Activated T-helper 17 cell treated with anti-CD3 and anti-CD28 coated beads, Interleukin-2, amount 50 U/mL, for 72 hours (primary cell): ENCODE results near the gene SFMBT1. TPM values are rescaled to one million over a fixed set of nuclear protein-coding genes. Genes with fewer than 3 reads are reported as not detected.

ENCODE experiments used
- ATAC-seq: fragments of 150-1000 bp; cut with Tn5 transposase; replicated peaks from 2 replicates; pipeline ENCODE4 v1.10.0; 2021; ENCODE audit warnings: mild to moderate bottlenecking, moderate library complexity
- H3K27ac Mint-ChIP-seq: one replicate; pipeline ENCODE4 v1.8.0; 2022; ENCODE audit warnings: mixed read lengths
- H3K27me3 Mint-ChIP-seq: one replicate; pipeline ENCODE4 v1.8.0; 2022; ENCODE audit warnings: mixed read lengths
- H3K36me3 Mint-ChIP-seq: one replicate; pipeline ENCODE4 v1.8.0; 2022; ENCODE audit warnings: low read depth, mild to moderate bottlenecking, mixed read lengths
- H3K4me1 Mint-ChIP-seq: one replicate; pipeline ENCODE4 v1.8.0; 2022; ENCODE audit warnings: mixed read lengths
- H3K4me3 Mint-ChIP-seq: one replicate; pipeline ENCODE4 v1.8.0; 2022; ENCODE audit warnings: mild to moderate bottlenecking, mixed read lengths
- H3K9me3 Mint-ChIP-seq: one replicate; pipeline ENCODE4 v1.8.0; 2022; ENCODE audit warnings: mixed read lengths
- total RNA-seq, 2 donors: library from RNA; stranded (reverse); gene quantifications; one replicate each; pipeline ENCODE4 v1.2.3, GENCODE V29; 2022

SFMBT1 gene
- total RNA-seq, 2 donors from 2014 or later: 26.1 to 29.9 TPM

DNA sequence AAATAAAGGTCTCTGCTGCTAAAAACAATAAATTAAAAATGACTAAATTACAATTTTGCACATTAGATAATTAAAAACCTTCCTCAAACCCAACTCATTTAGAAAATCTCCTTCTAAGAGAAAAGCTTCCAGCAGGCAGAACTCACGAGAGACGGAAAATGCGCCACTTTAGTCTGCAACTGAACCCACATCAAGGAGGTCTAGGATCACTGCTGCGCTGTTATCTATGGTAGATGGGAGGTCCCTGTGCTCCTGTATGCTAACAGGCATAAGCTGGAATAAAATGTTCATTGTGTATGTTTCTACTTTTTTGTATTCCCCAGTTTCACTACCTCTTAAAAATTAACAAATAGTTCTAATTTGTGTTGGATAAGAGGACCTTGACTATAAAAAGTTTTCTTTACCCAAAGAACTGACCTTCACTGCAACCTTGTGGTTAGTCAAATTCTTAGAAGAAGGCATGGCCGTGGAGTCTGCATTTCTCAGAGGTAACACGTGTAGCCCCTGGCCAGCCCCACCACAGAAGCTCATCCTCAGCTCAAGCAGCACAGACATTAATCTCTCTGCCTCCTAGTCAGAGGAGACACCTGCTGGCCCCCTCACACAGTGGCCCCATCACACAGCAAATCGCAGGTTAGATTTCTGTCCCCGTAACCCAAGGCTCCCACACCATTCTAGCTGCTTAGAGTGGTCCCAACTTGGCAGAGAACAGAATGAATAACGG lies 170.8 kb downstream of the SFMBT1 start:
- H3K27ac Mint-ChIP-seq: peak overlapping the region; percentile 33
- H3K36me3 Mint-ChIP-seq: no peaks in the 10 kb centered on the region
- ATAC-seq: no peak
- no peaks in the 10 kb centered on the region for H3K9me3 Mint-ChIP-seq
- H3K4me3 Mint-ChIP-seq: peak overlapping the region; percentile 32
- peaks cover 26% of the 10 kb centered on the region for H3K4me1 Mint-ChIP-seq
- H3K27me3 Mint-ChIP-seq: no peaks in the 10 kb centered on the region

- Mint-ChIP-seq H3K4me3 (peak overlapping the region; percentile 32), H3K27me3 (no peaks in the 10 kb centered on the region)
- ATAC-seq: no peak
Measured at GRCh38 chr3:52874160-52874701, 171.6 kb downstream of the SFMBT1 start.

GRCh38 chr3:52873433-52874159 lies 172.3 kb downstream of the SFMBT1 start:
- peak; percentile 40 for ATAC-seq
- Mint-ChIP-seq H3K9me3 (no peaks in the 10 kb centered on the region), H3K4me1 (peaks cover 35% of the 10 kb centered on the region), H3K4me3 (peak overlapping the region; percentile 32), H3K27me3 (no peaks in the 10 kb centered on the region), H3K27ac (peak overlapping the region; percentile 36), H3K36me3 (peaks cover 6% of the 10 kb centered on the region)

More at GRCh38 chr3:52874160-52874701, 171.6 kb downstream of the SFMBT1 start:
- peaks cover 29% of the 10 kb centered on the region for H3K4me1 Mint-ChIP-seq
- H3K9me3 Mint-ChIP-seq: no peaks in the 10 kb centered on the region
- H3K36me3 Mint-ChIP-seq: peaks cover 5% of the 10 kb centered on the region
- peak overlapping the region; percentile 36 for H3K27ac Mint-ChIP-seq

GRCh38 chr3:52872245-52872644 lies 173.6 kb downstream of the SFMBT1 start:
- Mint-ChIP-seq H3K36me3 (peaks cover 6% of the 10 kb centered on the region), H3K27ac (peak overlapping the region; percentile 62), H3K4me1 (peaks cover 35% of the 10 kb centered on the region), H3K27me3 (no peaks in the 10 kb centered on the region), H3K4me3 (no peak overlapping the region), H3K9me3 (no peaks in the 10 kb centered on the region)
- no peak for ATAC-seq

GRCh38 chr3:52871761-52872160 lies 174.1 kb downstream of the SFMBT1 start:
- ATAC-seq: no peak
- Mint-ChIP-seq H3K36me3 (peaks cover 6% of the 10 kb centered on the region), H3K27ac (peak overlapping the region; percentile 62), H3K4me1 (peaks cover 35% of the 10 kb centered on the region), H3K4me3 (no peak overlapping the region), H3K27me3 (no peaks in the 10 kb centered on the region), H3K9me3 (no peaks in the 10 kb centered on the region)

GRCh38 chr3:52870471-52870870 lies 175.4 kb downstream of the SFMBT1 start:
- ATAC-seq: no peak
- Mint-ChIP-seq H3K4me1 (peaks cover 43% of the 10 kb centered on the region), H3K27ac (peak overlapping the region; percentile 62), H3K27me3 (no peaks in the 10 kb centered on the region), H3K9me3 (peaks cover 9% of the 10 kb centered on the region), H3K36me3 (peaks cover 6% of the 10 kb centered on the region), H3K4me3 (no peak overlapping the region)

DNA sequence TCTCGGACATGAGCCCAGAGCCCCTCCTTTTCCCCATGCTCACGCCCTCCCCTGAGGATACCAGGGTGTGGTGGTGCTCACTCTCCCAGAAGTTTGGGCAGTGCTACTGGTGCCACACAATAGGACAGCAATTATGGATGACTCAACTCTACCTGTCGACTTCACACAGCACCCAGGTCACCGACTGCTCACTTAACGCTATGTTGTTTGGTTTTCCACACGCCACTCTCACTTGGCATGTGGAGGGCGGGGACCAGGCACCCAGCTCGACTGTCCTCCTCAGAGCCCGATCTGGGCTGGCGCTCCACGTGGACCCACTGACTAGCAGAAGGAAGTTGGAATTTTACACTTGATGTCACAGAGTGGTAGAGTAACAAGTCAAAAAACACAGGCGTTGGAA lies 179.4 kb downstream of the SFMBT1 start:
- Mint-ChIP-seq H3K4me3 (no peak overlapping the region), H3K27ac (peak overlapping the region; percentile 40), H3K27me3 (no peaks in the 10 kb centered on the region), H3K9me3 (peaks cover 9% of the 10 kb centered on the region), H3K36me3 (peaks cover 6% of the 10 kb centered on the region), H3K4me1 (peaks cover 24% of the 10 kb centered on the region)
- no peak for ATAC-seq

DNA sequence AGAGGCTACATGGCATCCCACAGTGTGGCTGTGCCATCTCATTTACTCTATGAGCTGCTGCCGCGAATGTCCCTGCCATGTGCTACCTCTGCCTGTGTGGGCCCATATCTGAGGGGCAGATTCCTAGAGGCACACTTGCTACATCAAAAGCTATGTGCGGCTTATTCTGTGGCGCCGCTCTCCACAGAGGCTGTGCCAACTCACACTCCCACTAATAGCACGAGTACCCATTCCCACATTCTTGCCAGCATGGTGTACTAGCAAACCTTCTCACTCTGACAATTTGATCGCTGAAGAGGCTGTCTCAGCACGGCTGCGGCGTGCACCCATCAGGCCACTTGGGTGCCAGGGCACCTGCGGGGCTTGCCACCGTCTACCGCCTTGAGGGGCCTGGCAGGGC lies 179.9 kb downstream of the SFMBT1 start:
- no peaks in the 10 kb centered on the region for H3K27me3 Mint-ChIP-seq
- no peak overlapping the region for H3K4me3 Mint-ChIP-seq
- peaks cover 9% of the 10 kb centered on the region for H3K9me3 Mint-ChIP-seq
- H3K27ac Mint-ChIP-seq: peak overlapping the region; percentile 40
- ATAC-seq: no peak
- peaks cover 23% of the 10 kb centered on the region for H3K4me1 Mint-ChIP-seq
- H3K36me3 Mint-ChIP-seq: peaks cover 6% of the 10 kb centered on the region

DNA sequence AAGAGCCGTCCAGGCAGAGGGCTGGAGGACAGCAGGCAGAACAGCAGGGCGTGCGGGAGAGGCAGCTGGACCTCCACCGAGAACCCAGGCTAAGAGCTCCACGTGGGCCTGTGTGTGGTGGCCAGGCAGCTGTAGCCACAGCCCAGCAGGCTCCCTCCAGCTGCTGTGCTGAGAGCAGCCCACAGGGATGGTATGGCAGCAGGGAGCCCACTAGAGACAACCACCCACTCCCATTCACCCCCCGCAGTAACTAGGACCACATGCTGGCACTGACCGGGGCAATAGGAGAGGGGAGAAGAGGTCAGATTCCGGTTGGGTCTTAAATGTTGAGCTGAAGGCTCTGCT lies 185.5 kb downstream of the SFMBT1 start:
- Mint-ChIP-seq H3K9me3 (no peaks in the 10 kb centered on the region), H3K27ac (peak overlapping the region; percentile 62), H3K36me3 (peaks cover 7% of the 10 kb centered on the region), H3K27me3 (no peaks in the 10 kb centered on the region), H3K4me3 (no peak overlapping the region), H3K4me1 (peaks cover 9% of the 10 kb centered on the region)
- ATAC-seq: no peak

DNA sequence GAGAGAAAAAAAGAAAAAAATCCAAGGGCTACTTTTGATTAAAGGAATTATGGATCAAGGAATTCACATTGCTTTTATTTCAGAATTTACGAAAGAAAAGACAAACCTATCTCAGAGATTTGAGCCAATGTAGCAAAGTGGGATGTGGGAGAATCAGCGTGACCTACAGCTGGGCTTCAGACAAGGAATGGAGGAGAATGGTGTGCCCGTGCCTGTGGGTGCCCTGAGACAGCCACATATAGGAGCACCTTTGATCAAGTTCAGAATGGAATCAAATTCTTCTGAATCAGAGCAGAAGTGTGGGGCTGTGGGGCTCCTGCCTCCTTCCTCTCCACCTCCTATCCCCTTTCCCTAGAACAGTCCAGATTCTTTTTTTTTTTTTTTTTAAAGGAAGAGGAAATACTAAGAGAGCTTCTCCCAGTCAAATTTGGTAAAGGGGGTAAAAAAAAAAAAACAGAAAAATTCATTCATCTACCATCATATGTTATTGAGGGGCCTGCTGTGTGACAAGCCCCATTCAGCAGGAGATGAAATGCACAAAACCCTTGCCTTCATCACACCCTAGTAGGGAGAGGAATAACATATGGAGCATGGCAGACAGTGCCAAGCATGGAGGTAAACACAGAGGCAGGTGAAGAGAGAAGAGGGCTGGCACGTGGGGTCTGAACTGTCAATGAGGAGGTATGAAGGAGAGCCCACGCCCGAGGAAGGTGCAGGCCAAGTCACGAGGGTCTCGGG lies 186.0 kb downstream of the SFMBT1 start:
- Mint-ChIP-seq H3K27ac (peak overlapping the region; percentile 62), H3K36me3 (peaks cover 12% of the 10 kb centered on the region), H3K9me3 (no peaks in the 10 kb centered on the region), H3K4me1 (peaks cover 9% of the 10 kb centered on the region), H3K4me3 (no peak overlapping the region), H3K27me3 (no peaks in the 10 kb centered on the region)
- no peak for ATAC-seq

DNA sequence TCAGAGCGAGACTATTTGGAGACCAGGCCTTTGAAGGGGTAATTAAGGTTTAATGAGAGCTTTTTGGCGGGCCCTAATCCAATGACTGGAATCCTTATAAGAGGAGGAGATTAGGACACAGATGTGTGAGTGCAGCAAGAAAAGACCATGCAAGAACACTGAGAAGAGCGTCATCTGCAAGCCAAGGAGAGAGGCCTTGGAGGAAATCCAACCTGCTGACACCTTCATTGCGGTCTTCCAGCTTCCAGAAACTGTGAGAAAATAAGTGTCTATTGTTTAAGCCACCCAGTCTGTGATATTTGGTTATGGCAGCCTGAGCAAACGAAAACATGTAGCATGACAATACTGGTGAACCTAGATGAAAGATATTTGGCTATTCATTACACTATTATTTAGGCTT lies 188.0 kb downstream of the SFMBT1 start:
- Mint-ChIP-seq H3K9me3 (no peaks in the 10 kb centered on the region), H3K36me3 (peaks cover 24% of the 10 kb centered on the region), H3K27me3 (no peaks in the 10 kb centered on the region), H3K27ac (no peak overlapping the region), H3K4me1 (peaks cover 9% of the 10 kb centered on the region), H3K4me3 (no peak overlapping the region)
- ATAC-seq: no peak

DNA sequence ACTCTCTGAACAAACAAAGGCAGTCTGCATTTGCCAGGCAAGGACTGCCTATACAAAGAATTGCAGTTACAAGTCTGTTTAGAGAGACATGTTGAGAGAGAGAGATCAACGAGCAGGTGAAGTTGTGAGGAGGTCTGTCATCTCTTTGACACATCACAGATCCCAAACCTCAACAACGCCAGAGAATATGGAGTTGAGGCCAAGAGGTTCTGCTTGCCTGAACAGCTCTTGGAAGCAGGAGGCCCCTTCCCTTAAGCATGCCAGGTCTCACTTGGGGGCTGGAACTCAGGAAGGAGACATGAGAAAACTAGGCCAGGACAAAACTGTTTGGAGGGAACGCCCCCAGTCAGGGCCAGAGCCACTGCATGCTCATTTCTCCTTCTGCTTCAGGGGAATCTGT lies 188.7 kb downstream of the SFMBT1 start:
- H3K36me3 Mint-ChIP-seq: peaks cover 29% of the 10 kb centered on the region

DNA sequence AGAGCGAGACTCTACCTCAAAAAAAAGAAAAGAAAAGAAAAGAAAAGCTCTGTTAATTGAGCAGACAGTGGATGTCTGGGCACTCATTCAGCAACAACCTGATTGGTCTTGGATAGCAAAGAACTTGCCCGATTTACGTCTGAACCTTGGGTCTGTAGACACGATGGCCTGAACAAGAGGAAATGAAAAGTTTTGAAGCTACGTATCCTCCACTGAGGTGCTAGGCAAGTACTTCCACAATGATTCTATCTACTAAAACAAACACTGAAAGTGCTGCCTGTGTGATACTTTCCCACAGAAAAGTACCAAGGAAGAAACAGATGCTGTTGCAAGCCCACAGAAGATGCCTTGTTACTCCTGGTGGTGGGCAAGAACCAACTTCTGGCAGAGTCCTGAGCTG lies 189.2 kb downstream of the SFMBT1 start:
- Mint-ChIP-seq H3K4me1 (peaks cover 5% of the 10 kb centered on the region), H3K9me3 (no peaks in the 10 kb centered on the region), H3K36me3 (peaks cover 34% of the 10 kb centered on the region), H3K4me3 (no peak overlapping the region), H3K27ac (no peak overlapping the region), H3K27me3 (no peaks in the 10 kb centered on the region)
- ATAC-seq: no peak

More for the DNA sequence above, 188.7 kb downstream of the SFMBT1 start:
- no peak overlapping the region for H3K27ac Mint-ChIP-seq
- no peak overlapping the region for H3K4me3 Mint-ChIP-seq
- peaks cover 8% of the 10 kb centered on the region for H3K4me1 Mint-ChIP-seq
- no peak for ATAC-seq
- no peaks in the 10 kb centered on the region for H3K27me3 Mint-ChIP-seq
- H3K9me3 Mint-ChIP-seq: no peaks in the 10 kb centered on the region

DNA sequence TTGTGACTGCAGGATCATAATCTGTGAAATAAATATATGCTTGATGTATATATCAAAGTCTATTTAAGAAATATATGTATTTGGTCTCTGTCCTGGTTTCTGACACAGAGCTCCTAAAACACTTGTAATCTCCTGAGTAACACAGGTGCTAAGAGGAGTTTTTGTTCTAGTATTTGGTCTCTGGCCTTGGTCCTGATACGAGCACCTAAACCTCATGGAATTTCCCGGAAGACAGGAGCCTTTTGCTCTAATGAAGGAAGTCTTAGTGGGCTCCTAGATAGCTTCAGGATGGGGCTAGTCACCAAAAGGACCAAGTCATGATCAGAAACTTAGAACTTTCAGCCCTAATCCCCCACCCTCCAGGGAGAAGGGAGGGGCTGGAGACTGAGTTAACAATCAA lies 191.9 kb downstream of the SFMBT1 start:
- Mint-ChIP-seq H3K27ac (no peak overlapping the region), H3K4me1 (no peaks in the 10 kb centered on the region), H3K36me3 (peaks cover 45% of the 10 kb centered on the region), H3K4me3 (no peak overlapping the region), H3K27me3 (no peaks in the 10 kb centered on the region), H3K9me3 (no peaks in the 10 kb centered on the region)
- ATAC-seq: no peak
